ENCODE data around the gene TSGA10IP.

Gene TSGA10IP

DNA sequence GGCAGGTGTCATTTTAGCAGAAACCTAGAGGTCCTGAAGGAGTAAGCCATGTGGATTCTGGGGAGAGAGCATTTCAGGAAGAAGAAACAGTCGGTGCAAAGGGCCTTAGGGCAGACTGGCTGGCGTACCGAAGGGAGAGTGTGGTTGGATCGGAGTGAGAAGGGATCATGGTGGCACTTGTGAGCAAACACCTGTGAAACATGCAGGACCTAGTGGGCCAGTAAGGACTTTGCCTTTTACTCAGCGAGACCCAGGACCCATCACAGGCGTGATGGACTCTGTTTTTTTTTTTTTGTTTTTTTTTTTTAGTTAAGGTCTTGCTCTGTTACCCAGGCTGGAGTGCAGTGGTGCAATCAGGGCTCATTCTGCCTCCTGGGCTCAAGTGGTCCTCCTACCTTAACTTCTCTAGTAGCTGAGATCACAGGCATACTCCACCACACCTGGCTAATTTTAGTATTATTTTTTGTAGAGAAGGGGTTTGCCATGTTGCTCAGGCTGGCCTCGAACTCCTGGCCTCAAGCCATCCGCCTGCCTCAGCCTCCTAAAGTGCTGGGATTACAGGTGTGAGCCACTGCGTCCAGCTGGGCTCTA is 3.5 kb upstream of the TSGA10IP start:
- no peaks in the 10 kb centered on the region for H3K4me1 ChIP-seq
- no peak for DNase-seq
- no peak for TF ChIP-seq CTCF (IDR thresholded peaks at IDR 0.05)
- H3K27me3 ChIP-seq, result peaks cover 0 to 14% of the 10 kb centered on the region in 2 donors
- H3K9me3 ChIP-seq, result no peaks in the 10 kb centered on the region
- intact Hi-C loops (cut with DNase I; ENCODE audit: low total_unique reads), result no loop called here
- no peaks in the 10 kb centered on the region for H3K36me3 ChIP-seq
- H3K27ac ChIP-seq, result no peak overlapping the region
- H3K4me3 ChIP-seq, result no peak overlapping the region

GRCh38 chr11:65942531-65942930 is 2.7 kb upstream of the TSGA10IP start:
- no peak overlapping the region for H3K27ac ChIP-seq
- no peak overlapping the region for H3K4me3 ChIP-seq
- no peak for TF ChIP-seq CTCF (IDR thresholded peaks at IDR 0.05)
- peaks cover 0 to 14% of the 10 kb centered on the region in 2 donors for H3K27me3 ChIP-seq
- H3K4me1 ChIP-seq, result no peaks in the 10 kb centered on the region
- intact Hi-C loops (cut with DNase I; ENCODE audit: low total_unique reads), result no loop called here
- H3K9me3 ChIP-seq, result no peaks in the 10 kb centered on the region
- no peaks in the 10 kb centered on the region for H3K36me3 ChIP-seq
- DNase-seq, result no peak

DNA sequence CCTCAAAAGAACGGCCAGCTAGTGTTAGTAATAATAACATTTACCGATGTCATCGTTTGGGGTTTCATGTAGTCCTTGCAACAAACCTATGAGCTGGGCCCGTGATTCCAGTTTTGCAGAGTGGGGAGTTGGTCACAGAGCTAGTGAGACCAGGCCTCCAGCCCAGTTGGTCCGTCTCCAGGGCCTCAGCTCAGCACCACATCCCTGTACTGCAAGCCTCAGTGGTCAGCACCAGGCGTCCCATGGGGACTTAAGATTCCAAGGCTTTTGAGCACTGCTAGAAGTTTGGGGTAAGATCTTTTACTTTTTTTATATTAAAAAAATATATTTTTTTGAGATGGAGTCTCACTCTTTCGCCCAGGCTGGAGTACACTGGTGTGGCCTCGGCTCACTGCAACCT is 1.1 kb upstream of the TSGA10IP start:
- Histone ChIP-seq H3K4me1 (no peaks in the 10 kb centered on the region), H3K27ac (no peak overlapping the region), H3K4me3 (no peak overlapping the region), H3K36me3 (no peaks in the 10 kb centered on the region), H3K9me3 (no peaks in the 10 kb centered on the region), H3K27me3 (peaks cover 0 to 18% of the 10 kb centered on the region in 2 donors)
- DNase-seq, result no peak
- no peak for TF ChIP-seq CTCF (IDR thresholded peaks at IDR 0.05)
- intact Hi-C loops (cut with DNase I; ENCODE audit: low total_unique reads), result no loop called here

DNA sequence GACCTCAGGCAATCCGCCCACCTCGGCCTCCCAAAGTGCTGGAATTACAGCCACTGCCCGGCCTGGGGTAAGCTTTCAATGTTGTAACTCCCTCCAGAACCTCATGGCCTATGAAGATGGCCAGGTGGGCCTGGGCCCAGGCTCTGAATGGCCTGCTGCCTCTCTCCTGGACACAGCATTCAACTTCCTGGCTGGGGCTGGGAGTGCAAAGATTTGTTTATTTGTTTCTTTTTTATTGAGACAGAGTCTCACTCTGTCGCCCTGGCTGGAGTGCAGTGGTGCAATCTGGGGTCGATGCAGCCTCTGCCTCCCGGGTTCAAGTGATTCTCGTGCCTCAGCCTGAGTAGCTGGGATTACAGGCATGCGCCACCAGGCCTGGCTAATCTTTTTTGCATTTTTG is 513 bp upstream of the TSGA10IP start:
- Histone ChIP-seq H3K4me3 (no peak overlapping the region), H3K27me3 (peaks cover 0 to 18% of the 10 kb centered on the region in 2 donors), H3K4me1 (no peaks in the 10 kb centered on the region), H3K27ac (no peak overlapping the region), H3K9me3 (no peaks in the 10 kb centered on the region), H3K36me3 (no peaks in the 10 kb centered on the region)
- no peak for DNase-seq
- no peak for TF ChIP-seq CTCF (IDR thresholded peaks at IDR 0.05)
- intact Hi-C loops (cut with DNase I; ENCODE audit: low total_unique reads), result no loop called here

GRCh38 chr11:65945941-65946558 is 770 bp downstream of the TSGA10IP start:
- no peak for DNase-seq
- Histone ChIP-seq H3K27ac (no peak overlapping the region), H3K4me3 (no peak overlapping the region), H3K4me1 (no peaks in the 10 kb centered on the region), H3K9me3 (no peaks in the 10 kb centered on the region), H3K36me3 (no peaks in the 10 kb centered on the region), H3K27me3 (peaks cover 0 to 12% of the 10 kb centered on the region in 2 donors)
- no peak for TF ChIP-seq CTCF (IDR thresholded peaks at IDR 0.05)
- intact Hi-C loops (cut with DNase I; ENCODE audit: low total_unique reads), result no loop called here
